Spleen (tissue), 7 donors: ENCODE data around the gene GSG1L2.

Source experiments
- CTCF ChIP-seq, 11 experiments: fragments of 200-600 bp in 7 of 11; fragments of 450-650 bp in 4 of 11; sonication (generic) in 4 of 11; IDR thresholded peaks in 8 of 11; conservative IDR thresholded peaks in 3 of 11; 1 replicate in 7 of 11; 2 replicates in 4 of 11; pipeline versions ENCODE4 v1.4.0 to v1.8.0; 2016 to 2021; ENCODE audit warnings: antibody characterized with exemption in 11 of 11, inconsistent platforms in 4 of 11, mild to moderate bottlenecking in 1 of 11
- POLR2A ChIP-seq, 3 donors: fragments of 450-650 bp; IDR thresholded peaks; one replicate each; pipeline ENCODE4 v1.5.1; 2017; ENCODE audit warnings: antibody characterized with exemption in 3 of 3, mild to moderate bottlenecking in 1 of 3
- POLR2AphosphoS5 ChIP-seq, 3 donors: sonication (generic); formaldehyde crosslinking; IDR thresholded peaks; one replicate each; pipeline ENCODE4 v1.5.1; 2017; ENCODE audit warnings: antibody characterized with exemption in 3 of 3
- donor health status: DM: no; HTN: no; CAD: no; lungs with moderate emphysema.
- donor health status: DM: no; HTN: no; CAD: no.
- donor health status: DM: no; HTN: no; CAD: no.

GRCh38 chr17:9859781-9860180, 37.9 kb upstream of the GSG1L2 start:
- TF ChIP-seq CTCF (IDR thresholded peaks at IDR 0.05 in 8 of 11, conservative IDR thresholded peaks at IDR 0.05 in 3 of 11) (no peak), POLR2A (IDR thresholded peaks at IDR 0.05) (no peak), POLR2AphosphoS5 (IDR thresholded peaks at IDR 0.05) (no peak)
